Fibroblast of skin of right quadriceps (primary cell): ENCODE data around the gene TYSND1.
"Not testable (repeated sequence)": the region's sequence is repeated elsewhere in the genome, so short reads cannot be mapped to it uniquely, and the experiment has no call there.

Source experiments
- DNase-seq: peaks from one replicate; pipeline ENCODE4 v3.0.0-alpha.2; 2013

The TYSND1 gene

GRCh38 chr10:70131560-70131937 lies 15.0 kb downstream of the TYSND1 start:
- no peak for DNase-seq

DNA sequence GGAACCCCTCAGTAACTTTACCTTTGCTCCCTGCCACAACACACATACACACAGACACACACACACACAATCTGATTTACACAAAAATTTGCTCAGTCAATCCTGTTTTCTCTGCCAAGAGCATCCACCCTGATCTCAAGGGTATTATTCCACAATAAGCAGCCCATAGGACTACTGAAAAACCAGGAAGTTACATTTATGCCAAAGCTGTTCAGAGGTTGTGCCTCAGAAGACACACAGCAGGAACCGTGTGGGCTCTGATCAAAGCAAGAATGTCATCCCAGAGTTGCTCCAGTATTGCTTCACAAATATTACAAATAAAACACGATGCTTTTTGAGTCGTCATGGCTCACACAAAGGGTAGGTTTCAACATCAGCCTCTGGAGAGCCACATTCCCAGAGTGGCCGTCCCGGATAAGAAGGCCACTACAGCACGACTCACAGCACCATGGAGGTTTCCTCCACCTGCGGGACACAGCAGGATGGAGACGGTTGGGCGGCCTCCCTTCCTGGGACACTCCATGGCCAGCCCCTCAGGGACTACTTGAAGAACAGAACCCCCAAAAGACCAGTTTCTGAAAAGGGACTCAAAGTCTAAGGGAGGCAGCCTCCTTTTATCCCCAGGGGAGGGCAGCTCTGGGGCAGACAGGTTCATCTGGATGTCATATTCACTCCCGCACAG lies 15.5 kb downstream of the TYSND1 start:
- peak; percentile 66 for DNase-seq

DNA sequence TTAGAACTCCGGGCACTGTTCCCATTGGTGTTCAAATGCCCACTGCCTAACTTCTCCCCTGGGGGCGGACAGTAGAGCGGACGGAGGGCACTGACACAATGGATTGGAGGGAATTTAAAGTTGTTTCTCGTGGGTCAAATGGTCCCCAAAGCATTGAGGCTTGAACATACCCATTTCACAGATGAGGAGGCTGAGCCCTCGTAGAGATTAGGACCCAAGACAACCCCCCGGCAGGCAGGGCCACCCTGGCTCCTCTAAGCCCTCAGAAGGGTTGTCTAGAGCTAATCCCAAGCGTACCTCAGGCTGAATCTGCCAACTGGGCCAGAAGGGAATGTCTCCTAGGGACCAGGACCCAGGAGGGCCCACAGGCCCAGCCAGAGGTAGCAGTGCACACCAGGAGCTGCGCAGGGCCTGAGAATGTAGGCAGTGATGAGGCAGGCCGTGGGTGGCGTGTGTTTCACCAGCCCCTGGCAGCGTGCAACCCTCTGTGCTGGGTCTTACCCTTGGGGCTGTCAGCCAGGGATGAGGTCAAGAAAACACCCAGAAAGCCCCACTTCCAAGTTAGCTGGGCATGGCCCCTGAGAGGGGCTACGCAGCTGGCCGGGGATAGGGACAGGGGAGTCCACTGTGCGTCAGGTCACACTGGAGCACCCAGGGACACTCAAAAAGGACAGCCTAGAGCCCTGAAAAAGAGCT lies 19.7 kb downstream of the TYSND1 start:
- no peak for DNase-seq

GRCh38 chr10:70125918-70126552 lies 20.5 kb downstream of the TYSND1 start:
- no peak for DNase-seq

GRCh38 chr10:70124918-70125317 lies 21.6 kb downstream of the TYSND1 start:
- no peak for DNase-seq

DNA sequence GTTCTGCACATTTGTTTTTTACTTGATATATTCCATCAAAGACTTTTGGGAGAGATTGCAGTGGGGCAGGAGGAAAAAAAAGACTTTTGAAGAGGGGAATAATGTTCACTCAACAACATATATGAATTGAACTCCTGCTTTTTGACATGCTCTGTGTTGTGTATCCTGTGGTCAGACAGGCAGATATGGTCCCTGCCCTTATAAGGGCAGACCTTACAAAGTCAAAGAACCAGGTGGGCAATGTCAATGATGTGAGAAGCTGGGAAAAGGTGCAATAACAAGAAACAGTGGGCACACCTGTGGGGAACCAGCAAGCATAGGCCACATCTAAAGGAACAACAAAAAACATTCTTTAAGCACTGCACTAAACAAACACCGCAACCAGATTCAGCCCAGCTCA lies 22.1 kb downstream of the TYSND1 start:
- DNase-seq: no peak

GRCh38 chr10:70123817-70124216 lies 22.7 kb downstream of the TYSND1 start:
- DNase-seq: no peak

GRCh38 chr10:70123166-70123565 lies 23.3 kb downstream of the TYSND1 start:
- DNase-seq: not testable (repeated sequence)

DNA sequence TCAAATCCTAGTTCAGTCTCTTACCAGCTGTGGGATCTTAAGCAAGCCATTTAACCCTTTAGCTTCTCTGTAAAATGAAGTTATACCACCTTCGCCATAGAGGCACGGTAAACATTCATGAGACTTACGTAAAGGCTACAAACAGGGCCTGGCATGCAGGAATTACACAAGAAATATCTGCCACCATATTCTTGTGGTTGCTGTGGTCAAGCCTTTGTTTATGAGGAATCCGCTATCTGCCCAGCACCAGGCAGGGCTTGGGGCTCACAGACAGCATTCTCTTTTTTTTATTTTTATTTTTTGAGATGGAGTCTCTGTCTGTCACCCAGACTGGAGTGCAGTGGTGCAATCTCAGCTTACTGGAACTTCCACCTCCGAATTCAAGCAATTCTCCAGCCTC lies 23.8 kb downstream of the TYSND1 start:
- peak; percentile 8 for DNase-seq

GRCh38 chr10:70121281-70121949 lies 25.1 kb downstream of the TYSND1 start:
- no peak for DNase-seq

DNA sequence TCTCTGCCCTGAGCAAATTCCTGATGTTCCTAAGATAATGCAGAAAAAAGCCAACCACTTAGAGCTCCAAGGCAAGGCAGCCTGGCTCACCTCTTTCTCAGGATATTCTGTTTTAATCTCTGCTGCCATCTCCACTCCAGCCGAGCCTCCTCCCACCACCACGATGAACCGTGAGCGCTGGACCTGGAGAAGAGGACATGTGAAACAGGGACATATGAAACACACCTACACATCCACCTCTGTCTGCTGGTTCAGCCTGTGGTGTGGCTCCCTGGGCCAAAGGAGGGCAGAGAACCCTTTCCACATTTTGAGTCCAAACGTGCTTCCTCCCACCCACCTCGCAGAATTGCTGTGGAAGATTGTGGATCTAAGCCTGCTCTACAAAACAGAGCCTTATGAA lies 26.1 kb downstream of the TYSND1 start:
- DNase-seq: no peak

GRCh38 chr10:70119623-70120022 lies 26.9 kb downstream of the TYSND1 start:
- no peak for DNase-seq

- no peak for DNase-seq
Measured at GRCh38 chr10:70119197-70119596, 27.3 kb downstream of the TYSND1 start.

GRCh38 chr10:70118196-70118595 lies 28.3 kb downstream of the TYSND1 start:
- DNase-seq: no peak

- DNase-seq: no peak
Measured at GRCh38 chr10:70117646-70118045, 28.9 kb downstream of the TYSND1 start.

DNA sequence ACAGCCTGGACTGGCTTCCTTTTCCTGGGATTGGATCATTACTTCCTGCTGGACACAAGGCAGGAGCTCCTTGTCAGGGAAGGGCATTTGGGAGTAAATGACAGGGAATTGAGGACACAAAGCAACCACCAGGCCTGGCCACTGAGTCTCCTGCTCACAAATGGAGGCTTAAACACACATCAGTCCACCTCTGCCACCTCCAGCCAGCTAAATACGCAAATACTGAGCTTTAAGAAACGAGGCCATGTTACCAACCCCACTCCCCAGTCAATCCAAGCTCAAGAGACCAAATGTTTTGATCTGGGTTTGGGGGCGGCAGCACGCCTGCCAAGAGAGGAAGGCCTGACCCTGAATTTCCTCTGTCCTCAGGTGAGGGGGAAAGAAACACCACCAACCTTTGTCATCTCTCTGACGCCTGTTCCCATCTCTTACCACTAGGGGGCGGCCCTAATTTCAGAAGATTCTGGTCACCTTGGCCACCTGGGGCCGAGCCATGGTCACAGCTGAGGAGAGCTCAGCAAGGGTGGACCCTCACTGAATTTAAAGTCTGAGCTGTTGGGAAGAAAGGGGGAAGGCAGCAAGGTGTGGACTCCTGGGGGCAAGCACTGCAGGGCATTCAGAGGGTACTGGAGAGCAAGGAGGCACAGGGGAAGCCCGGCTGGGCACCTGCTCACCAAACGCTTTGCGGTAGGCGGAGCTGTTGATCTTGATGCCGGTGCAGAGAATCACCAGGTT lies 30.4 kb downstream of the TYSND1 start:
- DNase-seq: peak; percentile 11

GRCh38 chr10:70114902-70115301 lies 31.6 kb downstream of the TYSND1 start:
- DNase-seq: no peak

GRCh38 chr10:70112071-70112470 lies 34.4 kb downstream of the TYSND1 start:
- DNase-seq: no peak

- DNase-seq: no peak
Measured at GRCh38 chr10:70111496-70111895, 35.0 kb downstream of the TYSND1 start.

- no peak for DNase-seq
Measured at GRCh38 chr10:70109064-70109729, 37.3 kb downstream of the TYSND1 start.

GRCh38 chr10:70106958-70107791 lies 39.3 kb downstream of the TYSND1 start:
- DNase-seq: peak; percentile 12
